Measurements from ENCODE around the gene CNRIP1.

CNRIP1 gene

DNA sequence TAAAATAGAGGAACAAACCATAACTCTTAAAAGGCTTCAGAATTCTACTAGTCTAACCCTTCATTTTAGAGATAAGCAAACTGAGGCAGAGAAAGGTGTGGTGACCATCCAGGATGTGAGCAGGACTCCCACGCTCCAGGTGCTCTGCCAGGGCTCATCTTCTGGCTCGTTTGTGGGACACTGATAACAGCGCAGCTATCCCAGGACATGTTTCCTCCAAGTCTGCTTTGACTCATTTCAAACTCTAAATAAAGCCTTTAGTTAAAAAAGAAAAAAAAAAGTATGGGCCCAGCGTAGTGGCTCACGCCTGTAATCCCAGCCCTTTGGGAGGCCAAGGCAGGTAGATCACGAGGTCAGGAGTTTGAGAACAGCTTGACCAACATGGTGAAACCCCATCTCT is 28.4 kb downstream of the CNRIP1 start:
- DNase-seq = no peak

GRCh38 chr2:68290901-68291300 is 28.8 kb downstream of the CNRIP1 start:
- no peak for DNase-seq

DNA sequence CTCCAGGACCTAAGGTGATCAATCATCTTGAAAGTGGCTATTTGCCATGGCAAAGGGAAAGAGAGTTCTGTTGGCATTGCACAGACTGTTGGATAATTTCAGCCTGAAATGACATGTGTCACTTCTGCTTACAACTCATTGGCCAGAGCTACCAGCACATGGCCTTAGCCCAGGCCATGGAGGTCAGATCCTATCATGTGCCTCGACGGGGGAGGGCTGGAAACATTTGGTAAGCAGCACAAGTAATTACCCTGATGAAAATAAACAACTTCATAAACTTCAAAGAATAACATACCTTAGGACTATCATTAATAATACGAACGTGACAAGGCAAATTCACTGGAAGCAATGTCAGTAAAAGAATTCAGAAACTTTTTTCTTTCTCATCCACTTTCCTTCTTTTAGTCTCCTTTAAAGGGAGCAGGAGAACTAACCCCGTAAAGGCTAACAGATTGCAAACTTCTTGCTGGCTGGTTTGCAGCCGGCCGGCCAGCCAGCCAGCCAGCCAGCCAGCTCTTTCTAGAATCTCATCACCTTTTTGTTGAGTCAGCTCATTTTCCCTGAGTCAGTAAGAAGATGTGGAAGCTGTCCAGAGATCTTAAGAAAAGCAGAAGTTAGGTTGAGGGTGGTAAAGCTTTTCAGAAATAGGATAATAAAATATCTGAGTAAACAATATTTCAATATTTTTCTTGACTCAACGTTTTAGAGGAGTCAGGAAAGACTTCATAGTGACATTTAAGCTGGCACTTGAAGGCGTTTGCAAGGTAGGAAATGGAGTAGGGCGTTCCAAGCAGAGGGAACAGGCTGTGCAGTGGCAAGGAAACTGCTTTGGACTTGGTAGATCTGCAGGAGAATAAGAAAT is 31.9 kb downstream of the CNRIP1 start:
- DNase-seq = no peak

DNA sequence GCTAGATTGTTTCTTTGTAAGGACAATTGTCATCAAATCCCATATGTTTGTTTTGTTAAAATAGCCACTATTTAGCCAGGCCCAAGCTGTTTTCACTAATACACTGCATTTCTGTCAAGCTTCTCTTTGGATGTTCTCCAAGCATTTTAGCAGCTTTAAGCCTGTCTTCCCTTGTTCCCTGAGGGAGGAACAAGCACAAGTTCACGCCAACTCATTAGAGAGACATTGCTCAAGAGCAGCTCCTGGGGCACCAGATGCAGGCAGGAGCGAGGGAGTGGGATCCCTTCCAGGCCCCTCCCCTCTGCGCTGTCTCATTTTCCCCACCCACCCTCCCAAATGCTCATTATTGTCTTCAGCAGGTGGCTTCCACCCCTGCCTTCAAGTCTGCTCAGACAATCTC is 34.9 kb downstream of the CNRIP1 start:
- DNase-seq = no peak

DNA sequence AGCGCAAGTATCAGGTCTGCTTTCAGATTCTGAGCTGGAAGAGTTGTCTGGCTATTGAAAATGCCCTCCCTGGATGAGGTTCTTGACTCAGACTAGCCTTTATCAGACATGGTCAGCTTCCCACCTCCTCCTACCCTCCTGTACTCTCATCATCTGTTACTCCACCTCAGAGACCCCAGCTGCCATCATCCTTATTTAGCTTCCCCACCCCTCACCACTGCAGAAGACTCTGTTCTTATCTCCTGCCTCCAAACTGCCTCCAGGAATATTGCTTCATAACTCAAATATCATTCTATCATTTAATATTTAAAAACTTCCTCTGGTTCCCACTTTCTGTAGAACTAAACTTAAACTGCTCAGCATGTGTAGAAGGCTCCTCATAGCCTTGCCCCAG is 36.3 kb downstream of the CNRIP1 start:
- DNase-seq = no peak

- no peak for DNase-seq
Measured at GRCh38 chr2:68282811-68283418, 36.8 kb downstream of the CNRIP1 start.

DNA sequence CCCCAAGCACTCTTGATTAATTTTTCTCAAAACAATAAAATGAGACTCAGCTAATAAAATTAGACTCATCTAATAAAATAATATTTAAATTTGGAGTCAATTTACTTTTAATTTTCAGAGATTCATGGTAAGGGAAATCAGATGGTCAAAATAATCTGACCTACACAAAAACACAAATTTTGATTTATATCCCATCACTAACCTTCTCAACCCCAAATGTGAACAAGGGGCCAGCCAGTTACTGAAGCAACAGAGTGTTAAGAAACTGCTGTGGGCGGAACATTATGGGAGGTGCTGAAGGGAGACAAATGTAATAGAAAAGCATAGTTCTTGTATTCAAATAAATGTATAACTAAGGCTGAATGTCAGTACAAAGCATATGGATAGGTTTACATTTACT is 39.0 kb downstream of the CNRIP1 start:
- no peak for DNase-seq

GRCh38 chr2:68280348-68280747 is 39.4 kb downstream of the CNRIP1 start:
- DNase-seq = no peak

GRCh38 chr2:68279691-68280090 is 40.1 kb downstream of the CNRIP1 start:
- no peak for DNase-seq

DNA sequence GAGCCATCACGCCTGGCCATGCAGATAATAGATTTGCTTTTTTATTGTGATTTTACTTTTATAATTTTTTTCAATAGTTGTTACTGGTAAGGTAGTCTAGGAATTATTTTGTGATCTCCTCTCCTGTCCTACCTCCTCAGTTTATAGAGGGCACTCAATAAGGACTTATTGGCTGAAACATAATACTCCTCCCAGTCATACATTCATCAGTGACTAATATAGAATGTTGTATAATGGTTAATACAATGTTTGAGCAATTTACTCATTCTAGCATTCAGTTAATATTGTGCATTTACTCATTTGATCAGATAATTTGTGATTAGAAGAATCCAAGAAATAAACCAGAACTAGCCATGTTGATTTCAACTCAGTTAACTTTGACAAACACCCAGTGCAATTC is 41.6 kb downstream of the CNRIP1 start:
- DNase-seq = no peak

DNA sequence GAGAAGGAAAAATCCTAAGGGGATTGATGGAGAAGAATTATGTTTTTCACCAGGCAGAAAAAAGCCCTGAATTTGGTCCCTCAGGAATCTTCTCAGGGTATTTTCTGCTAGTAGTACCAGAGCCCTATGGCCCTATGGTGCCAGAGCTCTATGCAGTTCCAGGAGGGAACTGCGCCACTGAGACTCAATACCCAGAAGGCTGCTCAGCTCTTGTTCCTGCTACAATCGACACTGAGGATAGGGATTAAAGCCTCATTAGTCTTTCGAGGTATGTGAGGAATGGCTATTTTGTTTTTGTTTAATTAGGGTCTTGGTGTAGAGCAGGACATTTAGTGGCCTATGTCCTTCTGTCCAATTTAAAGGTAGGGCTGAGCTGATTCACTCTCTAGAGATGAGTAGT is 45.7 kb downstream of the CNRIP1 start:
- DNase-seq = no peak

- no peak for DNase-seq
Measured at GRCh38 chr2:68272246-68272994, 47.3 kb downstream of the CNRIP1 start.

- no peak for DNase-seq
Measured at GRCh38 chr2:68266655-68267054, 53.1 kb downstream of the CNRIP1 start.

- DNase-seq = no peak
Measured at GRCh38 chr2:68263632-68264031, 56.1 kb downstream of the CNRIP1 start.

DNA sequence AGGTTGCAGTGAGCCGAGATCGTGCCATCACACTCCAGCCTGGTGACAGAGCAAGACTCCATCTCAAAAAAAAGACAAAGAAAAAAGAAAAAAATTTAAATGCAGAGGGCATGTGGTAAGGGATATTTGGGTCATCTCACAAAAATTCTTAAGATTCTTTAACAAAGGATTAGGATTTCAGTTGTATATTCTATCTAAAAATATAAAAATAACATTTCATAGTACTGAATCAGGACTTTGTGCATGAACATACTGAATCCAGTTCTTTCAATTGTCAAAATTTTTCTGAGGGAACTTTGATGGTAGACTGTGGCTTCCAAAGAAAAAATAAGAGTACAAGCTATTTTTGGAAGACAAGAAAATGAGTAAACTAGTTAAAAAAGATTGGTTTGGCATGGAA is 60.9 kb downstream of the CNRIP1 start:
- no peak for DNase-seq

- no peak for DNase-seq
Measured at GRCh38 chr2:68256093-68256450, 63.7 kb downstream of the CNRIP1 start.

DNA sequence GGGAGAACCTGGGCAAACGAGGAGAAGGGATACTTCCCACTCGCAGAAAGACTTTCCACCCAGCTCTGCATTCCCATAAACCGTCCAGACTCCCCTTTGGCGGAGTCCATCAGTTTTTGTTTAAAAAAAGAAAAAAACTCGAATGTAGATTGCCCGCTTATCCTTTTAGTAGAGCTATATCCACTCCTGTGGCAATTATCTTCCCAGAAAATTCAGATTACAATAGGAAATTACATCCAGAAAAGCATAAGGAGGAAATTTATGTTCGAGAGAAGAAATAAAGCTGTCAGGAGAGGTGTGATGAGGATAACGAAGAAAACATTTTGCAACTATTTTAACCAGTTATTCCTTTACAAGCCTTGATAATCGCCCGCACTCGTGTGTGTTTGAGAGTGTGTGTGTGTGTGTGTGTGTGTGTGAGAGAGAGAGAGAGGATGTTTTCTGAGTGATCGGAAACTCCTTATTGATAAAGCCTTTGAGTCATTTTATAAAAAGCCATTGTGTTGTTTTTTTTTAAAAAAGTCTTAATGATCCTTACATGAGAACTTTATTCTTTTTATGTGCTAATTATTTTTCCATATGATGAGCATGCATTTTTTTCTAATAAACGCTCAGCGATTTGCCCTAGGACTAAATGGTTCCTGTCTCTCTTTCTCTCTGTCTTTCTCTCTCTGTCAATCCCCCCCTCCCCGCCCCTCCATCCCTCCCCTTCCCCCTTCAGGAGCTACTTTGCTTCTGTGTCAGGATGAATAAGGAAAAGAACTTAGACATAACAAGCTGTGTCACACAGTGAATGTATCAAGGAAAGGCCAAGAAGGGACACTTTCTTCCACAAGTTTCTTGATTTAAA is 66.3 kb downstream of the CNRIP1 start:
- DNase-seq = no peak

DNA sequence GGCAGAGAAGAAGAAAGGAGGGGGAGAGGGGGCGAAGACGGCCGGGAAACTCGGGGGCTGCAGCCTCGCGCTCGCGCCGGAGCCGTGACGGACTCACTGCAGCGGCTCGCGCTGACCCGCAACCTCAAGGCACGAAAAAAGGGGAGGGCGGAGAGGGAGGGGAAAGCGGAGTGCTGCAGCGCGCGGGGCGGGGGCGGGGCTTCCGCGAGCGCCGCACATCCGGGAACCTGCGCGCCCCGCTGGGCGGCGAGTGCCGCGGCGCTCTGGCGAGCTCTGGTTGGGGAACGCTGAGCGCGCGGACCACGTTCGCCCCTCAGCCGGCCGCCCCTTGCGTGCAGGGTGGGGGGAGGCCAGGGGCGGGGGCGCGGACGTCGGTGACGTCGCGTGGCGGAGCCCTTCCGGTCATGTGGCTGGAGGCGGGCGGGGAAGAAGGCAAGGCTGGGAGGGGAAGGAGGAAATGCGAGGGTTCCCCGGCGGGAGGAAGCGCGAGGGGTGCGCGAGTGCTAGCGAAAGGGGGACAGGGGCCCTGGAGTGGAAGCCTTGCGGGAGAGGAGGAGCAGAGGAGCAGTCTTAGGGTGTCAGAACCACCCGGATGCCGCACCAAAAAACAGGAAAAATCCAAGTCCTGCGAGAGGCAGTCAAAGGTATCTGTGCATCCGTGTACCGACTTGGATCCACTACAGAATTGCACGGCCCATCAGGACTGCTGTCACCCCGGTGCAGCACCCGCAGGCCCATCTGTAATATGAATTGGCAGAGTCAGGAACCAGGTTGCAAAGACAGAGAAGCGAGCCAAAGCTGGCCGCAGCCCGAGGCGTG is 67.1 kb downstream of the CNRIP1 start, which contains the start of gene PPP3R1:
Gene PPP3R1, minus strand, starts transcription at position 133 of the 819 bp plus-strand sequence. CDS start 405 bp downstream, outside the sequence.
- peak; percentile 55 for DNase-seq

- DNase-seq = no peak
Measured at GRCh38 chr2:68251855-68252399, 67.8 kb downstream of the CNRIP1 start.

GRCh38 chr2:68251187-68251854 is 68.4 kb downstream of the CNRIP1 start:
- DNase-seq = peak; percentile 49

DNA sequence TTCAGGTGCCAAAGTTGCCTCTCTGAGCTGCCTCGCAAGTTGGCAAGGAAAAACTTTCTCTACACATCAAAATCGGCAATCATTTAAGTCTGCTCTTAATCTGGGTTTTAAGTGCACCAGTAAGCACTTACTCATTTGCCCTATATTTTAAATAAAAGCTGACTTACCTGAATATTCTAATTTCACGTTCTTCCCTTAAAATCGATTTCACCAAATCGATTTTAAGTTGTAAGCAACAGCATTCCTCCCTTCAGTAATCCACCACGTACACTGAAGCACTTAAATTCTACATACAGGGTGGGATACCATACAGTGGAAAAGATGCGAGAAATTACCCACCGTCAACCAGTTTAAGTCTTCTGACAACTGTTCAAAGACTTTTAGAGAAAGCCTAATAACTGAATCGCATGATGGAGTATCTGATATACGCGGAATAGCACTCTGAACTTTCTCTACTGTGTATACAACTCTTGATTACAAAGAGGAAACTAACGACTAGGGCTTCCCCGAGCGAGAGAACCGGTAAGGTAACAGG is 69.0 kb downstream of the CNRIP1 start:
- no peak for DNase-seq
